Measurements from ENCODE around the gene TMPRSS7. TPM values are rescaled to one million over a fixed set of nuclear protein-coding genes. Genes with fewer than 3 reads are reported as not detected.

The TMPRSS7 gene
- total and polyA plus RNA-seq, 7 donors, result under 0.01 TPM; not detected in 6

DNA sequence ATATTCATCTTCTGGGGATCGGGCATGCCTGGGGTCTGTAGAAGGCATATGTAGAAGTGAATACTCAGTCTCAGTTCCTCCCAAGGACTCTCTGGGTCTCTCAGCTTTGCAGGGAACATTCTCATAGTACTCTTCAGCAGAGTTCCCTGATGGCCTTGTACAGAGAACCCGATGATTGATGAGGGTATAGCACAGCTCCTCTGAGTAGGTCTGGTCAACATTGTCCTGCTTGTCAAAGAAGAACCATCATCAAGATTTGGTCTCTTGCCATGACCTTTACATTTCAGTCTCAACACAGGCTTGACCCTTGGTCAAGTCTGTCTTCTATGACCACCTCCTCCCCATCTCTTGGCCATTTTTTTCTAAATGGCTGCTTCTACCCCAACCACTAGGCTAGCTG lies 89.0 kb downstream of the TMPRSS7 start:
- no peaks in the 10 kb centered on the region for H3K9me3 ChIP-seq
- H3K27ac ChIP-seq, result no peak overlapping the region
- no peak overlapping the region for H3K4me3 ChIP-seq
- H3K27me3 ChIP-seq, result no peaks in the 10 kb centered on the region
- WGBS, 2 donors, result 84 to 91% methylated on average over 2 of the region's 2 CpGs
- no peaks in the 10 kb centered on the region for H3K4me1 ChIP-seq
- intact Hi-C loops (cut with DNase I), result no loop called here
- no peak for DNase-seq
- no peak for TF ChIP-seq EP300 (IDR thresholded peaks at IDR 0.05)
- no peaks in the 10 kb centered on the region for H3K36me3 ChIP-seq

DNA sequence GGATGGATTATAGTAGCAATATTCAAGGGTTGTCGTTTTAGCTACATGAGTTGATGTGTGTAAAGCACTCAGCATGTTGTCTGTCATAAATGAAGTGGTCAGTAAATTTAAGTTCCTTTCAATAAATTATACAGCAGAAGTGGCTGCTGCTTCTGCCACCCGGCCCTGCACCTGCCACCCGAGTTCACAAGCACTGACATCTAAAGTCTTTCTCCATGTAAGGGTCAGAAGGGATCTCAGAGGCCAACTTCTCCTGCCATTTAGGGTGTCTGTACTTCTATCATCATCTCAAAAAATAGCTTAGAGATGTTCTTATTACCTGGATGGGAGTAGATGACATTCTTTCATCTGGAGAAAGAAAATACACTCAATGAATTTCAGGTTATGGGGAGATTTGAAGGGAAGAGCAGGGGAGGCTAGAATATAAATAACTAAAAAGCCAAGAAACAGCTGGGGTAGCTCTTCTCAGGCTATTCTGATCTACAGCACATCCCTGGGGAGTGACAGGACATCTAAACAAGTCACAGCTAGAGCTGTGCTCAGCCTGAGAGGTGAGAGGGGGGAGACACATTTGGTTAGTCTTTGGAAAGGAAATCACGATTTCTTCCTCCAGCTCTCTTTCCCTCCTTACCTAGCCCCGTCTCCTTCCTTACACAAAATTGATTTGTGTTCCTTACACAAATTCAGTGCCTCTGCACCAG lies 90.5 kb downstream of the TMPRSS7 start:
- 63 to 79% methylated on average over 5 of the region's 5 CpGs for WGBS, 2 donors
- Histone ChIP-seq H3K27ac (no peak overlapping the region), H3K36me3 (no peaks in the 10 kb centered on the region), H3K9me3 (no peaks in the 10 kb centered on the region), H3K27me3 (no peaks in the 10 kb centered on the region), H3K4me1 (no peaks in the 10 kb centered on the region), H3K4me3 (no peak overlapping the region)
- DNase-seq, result no peak
- TF ChIP-seq POLR2A (IDR thresholded peaks at IDR 0.05) (no peak), POLR2AphosphoS5 (IDR thresholded peaks at IDR 0.05) (no peak)
- TF ChIP-seq, protein P1, sequence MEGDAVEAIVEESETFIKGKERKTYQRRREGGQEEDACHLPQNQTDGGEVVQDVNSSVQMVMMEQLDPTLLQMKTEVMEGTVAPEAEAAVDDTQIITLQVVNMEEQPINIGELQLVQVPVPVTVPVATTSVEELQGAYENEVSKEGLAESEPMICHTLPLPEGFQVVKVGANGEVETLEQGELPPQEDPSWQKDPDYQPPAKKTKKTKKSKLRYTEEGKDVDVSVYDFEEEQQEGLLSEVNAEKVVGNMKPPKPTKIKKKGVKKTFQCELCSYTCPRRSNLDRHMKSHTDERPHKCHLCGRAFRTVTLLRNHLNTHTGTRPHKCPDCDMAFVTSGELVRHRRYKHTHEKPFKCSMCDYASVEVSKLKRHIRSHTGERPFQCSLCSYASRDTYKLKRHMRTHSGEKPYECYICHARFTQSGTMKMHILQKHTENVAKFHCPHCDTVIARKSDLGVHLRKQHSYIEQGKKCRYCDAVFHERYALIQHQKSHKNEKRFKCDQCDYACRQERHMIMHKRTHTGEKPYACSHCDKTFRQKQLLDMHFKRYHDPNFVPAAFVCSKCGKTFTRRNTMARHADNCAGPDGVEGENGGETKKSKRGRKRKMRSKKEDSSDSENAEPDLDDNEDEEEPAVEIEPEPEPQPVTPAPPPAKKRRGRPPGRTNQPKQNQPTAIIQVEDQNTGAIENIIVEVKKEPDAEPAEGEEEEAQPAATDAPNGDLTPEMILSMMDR (IDR thresholded peaks at IDR 0.05), result no peak
- intact Hi-C loops (cut with DNase I), result no loop called here

DNA sequence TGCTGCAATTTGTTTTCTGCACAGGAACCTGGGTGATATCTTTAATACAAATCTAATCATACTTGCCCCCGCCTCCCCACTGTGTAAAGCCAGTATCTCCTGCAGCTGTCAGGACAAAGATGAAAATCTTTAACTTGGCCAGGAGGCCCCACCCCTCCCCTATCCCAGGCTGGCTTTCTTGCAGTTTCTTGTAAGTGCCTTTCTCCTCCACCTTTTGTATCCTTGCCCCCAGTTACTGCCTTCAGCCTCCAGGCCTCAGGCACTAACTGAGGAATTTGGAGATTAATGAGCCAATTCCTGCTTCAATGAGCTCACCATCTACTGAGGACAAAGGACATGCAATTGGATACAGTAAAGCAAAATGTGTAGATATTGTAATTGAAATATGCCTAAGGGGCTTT lies 92.0 kb downstream of the TMPRSS7 start:
- WGBS, 2 donors, result 33 to 43% methylated on average over 1 of the region's 1 CpG
- Histone ChIP-seq H3K36me3 (no peaks in the 10 kb centered on the region), H3K9me3 (no peaks in the 10 kb centered on the region), H3K27me3 (no peaks in the 10 kb centered on the region), H3K27ac (no peak overlapping the region), H3K4me1 (no peaks in the 10 kb centered on the region), H3K4me3 (no peak overlapping the region)
- no peak for TF ChIP-seq POLR2AphosphoS5 (IDR thresholded peaks at IDR 0.05)
- TF ChIP-seq POLR2A (IDR thresholded peaks at IDR 0.05), result no peak
- TF ChIP-seq, protein P1 (IDR thresholded peaks at IDR 0.05), result no peak
- no peak for TF ChIP-seq EP300 (IDR thresholded peaks at IDR 0.05)
- intact Hi-C loops (cut with DNase I), result no loop called here
- no peak for DNase-seq

DNA sequence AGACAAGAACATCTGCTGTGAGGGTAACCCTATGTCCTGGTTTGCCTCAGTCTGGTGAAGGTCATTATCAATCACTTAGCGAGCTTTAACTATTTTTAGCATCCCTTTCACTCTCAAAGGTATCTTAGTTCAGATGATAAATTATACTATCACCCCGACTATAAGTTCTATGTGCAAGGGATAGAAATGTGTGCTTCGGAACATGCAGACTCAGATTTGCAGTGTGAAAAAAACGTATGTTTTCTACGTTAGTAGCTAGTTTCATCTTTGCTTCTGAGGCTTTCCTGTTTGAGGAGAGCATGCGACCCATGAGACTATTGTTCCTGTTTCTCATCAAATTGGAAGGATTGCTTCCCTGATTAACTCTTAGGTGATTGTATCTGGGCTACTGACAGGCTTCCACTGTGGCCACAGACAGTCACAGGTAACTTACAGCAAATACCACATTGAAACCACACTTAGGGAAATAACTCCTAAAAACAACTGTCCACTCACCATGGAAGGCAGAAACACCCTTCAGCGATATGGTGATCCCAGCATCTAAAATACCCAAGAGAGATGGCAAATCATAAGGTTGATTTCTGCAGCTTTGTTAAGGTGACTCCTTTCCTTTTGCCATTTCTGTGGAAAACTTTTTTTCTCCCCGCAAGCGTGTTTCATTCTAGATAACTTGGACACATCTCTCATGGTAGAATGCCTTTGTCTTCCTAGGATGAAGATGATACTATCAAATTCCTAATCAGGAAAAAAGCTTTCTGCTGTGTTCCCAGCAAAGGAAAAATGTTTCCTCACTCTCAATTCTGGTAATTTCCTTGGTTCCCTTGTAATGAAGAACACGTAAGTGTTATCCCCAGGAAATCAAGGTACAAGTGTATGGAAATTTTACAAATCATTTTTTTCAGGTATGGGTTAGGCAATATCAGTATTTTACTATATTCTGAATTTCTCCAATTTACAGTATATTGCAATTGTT lies 93.3 kb downstream of the TMPRSS7 start:
- intact Hi-C loops (cut with DNase I), result no loop called here
- DNase-seq, result no peak
- H3K4me1 ChIP-seq, result no peaks in the 10 kb centered on the region
- H3K27me3 ChIP-seq, result no peaks in the 10 kb centered on the region
- no peaks in the 10 kb centered on the region for H3K9me3 ChIP-seq
- WGBS, 2 donors, result 59 to 86% methylated on average over 10 of the region's 10 CpGs
- H3K27ac ChIP-seq, result no peak overlapping the region
- H3K4me3 ChIP-seq, result no peak overlapping the region
- H3K36me3 ChIP-seq, result no peaks in the 10 kb centered on the region
- TF ChIP-seq, protein P1 (IDR thresholded peaks at IDR 0.05), result no peak
